Hematopoietic multipotent progenitor cell treated with erythropoietin and hydrocortisone succinate and interleukin-3 and kit ligand, for 8 days (in vitro differentiated cells): Measurements from ENCODE around the gene PCDHA5.
"Not testable (repeated sequence)": the region's sequence is repeated elsewhere in the genome, so short reads cannot be mapped to it uniquely, and the experiment has no call there.

Experiments used
- DNase-seq: peaks from one replicate; pipeline ENCODE4 v3.0.0-alpha.2; 2015

The PCDHA5 gene

DNA sequence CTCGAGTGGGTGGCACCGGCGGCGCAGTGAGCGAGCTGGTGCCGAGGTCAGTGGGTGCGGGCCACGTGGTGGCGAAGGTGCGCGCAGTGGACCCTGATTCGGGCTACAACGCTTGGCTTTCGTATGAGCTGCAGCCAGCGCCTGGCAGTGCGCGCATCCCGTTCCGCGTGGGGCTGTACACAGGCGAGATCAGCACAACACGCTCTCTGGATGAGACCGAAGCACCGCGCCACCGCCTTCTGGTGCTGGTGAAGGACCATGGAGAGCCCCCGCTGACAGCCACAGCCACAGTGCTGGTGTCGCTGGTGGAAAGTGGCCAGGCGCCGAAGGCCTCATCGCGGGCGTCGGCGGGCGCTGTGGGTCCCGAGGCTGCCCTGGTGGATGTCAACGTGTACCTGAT, 2.1 kb downstream of the PCDHA5 start:
- DNase-seq, result no peak

DNA sequence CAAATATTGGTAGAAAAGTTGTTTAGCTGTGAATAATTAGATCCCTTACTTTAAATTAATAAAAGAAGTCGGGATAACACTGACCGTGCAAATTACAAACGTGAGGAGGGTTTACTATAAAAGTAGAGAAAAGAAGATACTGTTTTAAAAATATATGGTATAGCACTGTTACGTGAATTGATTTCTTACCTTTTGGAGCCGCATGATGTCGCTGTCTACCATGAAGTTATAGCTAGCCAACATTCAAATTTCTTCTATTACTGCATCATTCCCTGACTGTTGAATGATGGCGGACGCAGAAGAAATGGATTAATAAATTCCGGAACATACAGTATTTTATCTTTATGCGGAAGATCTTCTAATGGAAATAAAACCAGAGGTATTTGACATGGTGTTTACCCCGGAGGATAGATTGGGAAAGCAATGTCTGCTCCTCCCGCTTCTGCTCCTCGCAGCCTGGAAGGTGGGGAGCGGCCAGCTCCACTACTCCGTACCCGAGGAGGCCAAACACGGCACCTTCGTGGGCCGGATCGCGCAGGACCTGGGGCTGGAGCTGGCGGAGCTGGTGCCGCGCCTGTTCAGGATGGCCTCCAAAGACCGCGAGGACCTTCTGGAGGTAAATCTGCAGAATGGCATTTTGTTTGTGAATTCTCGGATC, 6.4 kb downstream of the PCDHA5 start, which contains the start of gene PCDHA6:
TSS of gene PCDHA6 (plus strand) at position 257 of the 658 bp plus-strand sequence. CDS start at position 389, 132 bp downstream.
- no peak for DNase-seq

DNA sequence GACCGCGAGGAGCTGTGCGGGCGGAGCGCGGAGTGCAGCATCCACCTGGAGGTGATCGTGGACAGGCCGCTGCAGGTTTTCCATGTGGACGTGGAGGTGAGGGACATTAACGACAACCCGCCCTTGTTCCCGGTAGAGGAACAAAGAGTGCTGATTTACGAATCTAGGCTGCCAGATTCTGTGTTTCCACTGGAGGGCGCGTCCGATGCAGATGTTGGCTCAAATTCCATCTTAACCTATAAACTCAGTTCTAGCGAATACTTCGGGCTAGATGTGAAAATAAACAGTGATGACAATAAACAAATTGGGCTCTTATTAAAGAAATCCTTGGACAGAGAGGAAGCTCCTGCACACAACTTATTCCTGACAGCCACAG, 6.9 kb downstream of the PCDHA5 start:
- no peak for DNase-seq

DNA sequence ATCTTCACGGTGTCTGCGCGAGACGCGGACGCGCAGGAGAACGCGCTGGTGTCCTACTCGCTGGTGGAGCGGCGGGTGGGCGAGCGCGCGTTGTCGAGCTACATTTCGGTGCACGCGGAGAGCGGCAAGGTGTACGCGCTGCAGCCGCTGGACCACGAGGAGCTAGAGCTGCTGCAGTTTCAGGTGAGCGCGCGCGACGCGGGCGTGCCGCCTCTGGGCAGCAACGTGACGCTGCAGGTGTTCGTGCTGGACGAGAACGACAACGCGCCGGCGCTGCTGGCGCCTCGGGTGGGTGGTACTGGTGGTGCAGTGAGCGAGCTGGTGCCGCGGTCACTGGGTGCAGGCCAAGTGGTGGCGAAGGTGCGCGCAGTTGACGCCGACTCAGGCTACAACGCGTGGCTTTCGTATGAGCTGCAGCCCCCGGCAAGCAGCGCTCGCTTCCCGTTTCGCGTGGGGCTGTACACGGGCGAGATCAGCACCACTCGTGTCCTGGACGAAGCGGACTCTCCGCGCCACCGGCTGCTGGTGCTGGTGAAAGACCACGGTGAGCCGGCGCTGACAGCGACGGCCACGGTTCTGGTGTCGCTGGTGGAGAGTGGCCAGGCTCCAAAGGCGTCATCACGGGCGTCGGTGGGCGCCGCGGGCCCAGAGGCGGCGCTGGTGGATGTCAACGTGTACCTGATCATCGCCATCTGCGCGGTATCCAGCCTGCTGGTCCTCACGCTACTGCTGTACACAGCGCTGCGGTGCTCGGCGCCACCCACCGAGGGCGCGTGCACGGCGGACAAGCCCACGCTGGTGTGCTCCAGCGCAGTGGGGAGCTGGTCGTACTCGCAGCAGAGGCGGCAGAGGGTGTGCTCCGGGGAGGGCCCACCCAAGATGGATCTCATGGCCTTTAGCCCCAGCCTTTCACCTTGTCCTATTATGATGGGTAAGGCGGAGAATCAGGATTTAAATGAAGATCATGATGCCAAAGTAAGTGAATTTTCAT, 8.4 kb downstream of the PCDHA5 start:
- DNase-seq, result not testable (repeated sequence)

DNA sequence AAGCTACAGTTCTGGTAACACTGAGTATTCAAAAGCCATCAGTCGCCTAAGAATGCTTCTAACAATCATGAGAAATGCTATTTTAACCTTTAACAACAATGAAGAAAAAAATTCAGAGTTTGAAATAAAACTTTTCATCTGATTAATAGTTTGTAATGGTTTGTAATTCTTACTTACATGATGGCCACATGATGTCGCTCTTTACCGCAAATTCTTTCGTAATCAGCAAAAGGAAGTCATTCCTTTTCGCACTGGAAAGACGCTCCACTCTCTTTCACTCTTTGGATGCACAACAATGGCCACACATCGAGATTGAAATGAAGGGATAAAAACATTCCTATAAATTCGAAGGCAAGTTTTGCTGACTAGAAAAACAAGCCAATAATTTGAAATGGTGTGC, 12.6 kb downstream of the PCDHA5 start, which contains the start of gene PCDHA7:
TSS of gene PCDHA7 (plus strand) at position 277 of the 400 bp plus-strand sequence. CDS start at position 392, 115 bp downstream.
- DNase-seq, result no peak

DNA sequence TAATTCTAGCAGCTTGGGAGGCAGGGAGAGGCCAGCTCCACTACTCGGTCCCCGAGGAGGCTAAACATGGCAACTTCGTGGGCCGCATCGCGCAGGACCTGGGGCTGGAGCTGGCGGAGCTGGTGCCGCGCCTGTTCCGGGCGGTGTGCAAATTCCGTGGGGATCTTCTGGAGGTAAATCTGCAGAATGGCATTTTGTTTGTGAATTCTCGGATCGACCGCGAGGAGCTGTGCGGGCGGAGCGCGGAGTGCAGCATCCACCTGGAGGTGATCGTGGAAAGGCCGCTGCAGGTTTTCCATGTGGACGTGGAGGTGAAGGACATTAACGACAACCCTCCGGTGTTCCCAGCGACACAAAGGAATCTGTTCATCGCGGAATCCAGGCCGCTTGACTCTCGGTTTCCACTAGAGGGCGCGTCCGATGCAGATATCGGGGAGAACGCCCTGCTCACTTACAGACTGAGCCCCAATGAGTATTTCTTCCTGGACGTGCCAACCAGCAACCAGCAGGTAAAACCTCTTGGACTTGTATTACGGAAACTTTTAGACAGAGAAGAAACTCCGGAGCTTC, 13.1 kb downstream of the PCDHA5 start:
- not testable (repeated sequence) for DNase-seq

DNA sequence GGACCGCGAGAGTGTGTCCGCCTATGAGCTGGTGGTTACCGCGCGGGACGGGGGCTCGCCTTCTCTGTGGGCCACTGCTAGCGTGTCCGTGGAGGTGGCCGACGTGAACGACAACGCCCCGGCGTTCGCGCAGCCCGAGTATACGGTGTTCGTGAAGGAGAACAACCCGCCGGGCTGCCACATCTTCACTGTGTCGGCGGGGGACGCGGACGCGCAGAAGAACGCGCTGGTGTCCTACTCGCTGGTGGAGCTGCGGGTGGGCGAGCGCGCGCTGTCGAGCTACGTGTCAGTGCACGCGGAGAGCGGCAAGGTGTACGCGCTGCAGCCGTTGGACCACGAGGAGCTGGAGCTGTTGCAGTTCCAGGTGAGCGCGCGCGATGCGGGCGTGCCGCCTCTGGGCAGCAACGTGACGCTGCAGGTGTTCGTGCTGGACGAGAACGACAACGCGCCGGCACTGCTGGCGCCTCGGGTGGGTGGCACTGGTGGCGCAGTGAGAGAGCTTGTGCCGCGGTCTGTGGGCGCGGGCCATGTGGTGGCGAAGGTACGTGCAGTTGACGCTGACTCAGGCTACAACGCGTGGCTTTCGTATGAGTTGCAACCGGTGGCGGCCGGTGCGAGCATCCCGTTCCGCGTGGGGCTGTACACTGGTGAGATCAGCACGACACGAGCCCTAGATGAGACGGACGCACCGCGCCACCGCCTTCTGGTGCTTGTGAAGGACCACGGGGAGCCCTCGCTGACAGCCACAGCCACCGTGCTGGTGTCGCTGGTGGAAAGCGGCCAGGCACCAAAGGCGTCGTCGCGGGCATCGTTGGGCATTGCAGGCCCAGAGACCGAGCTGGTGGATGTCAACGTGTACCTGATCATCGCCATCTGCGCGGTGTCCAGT, 14.5 kb downstream of the PCDHA5 start:
- no peak for DNase-seq

DNA sequence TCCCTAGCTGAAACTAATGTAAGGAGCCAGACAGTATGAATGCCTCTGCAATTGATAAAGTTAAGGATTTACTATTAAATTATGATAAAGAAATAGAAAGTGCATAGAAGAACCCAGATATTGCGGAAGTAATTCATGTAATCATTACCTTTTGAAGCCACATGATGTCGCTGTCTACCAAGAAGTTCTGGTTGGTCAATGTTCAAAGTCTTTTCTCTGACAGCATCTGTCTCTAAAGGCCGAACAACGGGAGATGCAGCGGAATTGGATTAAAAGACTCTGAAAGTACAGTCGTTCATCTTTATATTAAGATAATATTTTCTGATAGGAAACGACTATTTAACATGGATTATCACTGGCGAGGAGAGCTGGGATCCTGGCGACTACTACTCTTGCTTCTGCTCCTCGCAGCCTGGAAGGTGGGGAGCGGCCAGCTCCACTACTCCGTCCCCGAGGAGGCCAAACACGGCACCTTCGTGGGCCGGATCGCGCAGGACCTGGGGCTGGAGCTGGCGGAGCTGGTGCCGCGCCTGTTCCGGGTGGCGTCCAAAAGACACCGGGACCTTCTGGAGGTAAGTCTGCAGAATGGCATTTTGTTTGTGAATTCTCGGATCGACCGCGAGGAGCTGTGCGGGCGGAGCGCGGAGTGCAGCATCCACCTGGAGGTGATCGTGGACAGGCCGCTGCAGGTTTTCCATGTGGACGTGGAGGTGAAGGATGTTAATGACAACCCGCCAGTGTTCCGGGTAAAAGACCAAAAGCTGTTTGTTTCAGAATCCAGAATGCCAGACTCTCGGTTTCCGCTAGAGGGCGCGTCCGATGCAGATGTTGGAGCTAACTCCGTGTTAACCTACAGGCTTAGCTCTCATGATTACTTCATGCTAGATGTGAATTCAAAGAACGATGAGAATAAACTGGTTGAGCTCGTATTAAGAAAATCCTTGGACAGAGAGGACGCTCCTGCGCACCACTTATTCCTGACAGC, 19.9 kb downstream of the PCDHA5 start, which contains the start of gene PCDHA8:
TSS of gene PCDHA8 (plus strand) at position 210 of the 985 bp plus-strand sequence. CDS start at position 345, 135 bp downstream.
- peak; percentile 6 for DNase-seq

DNA sequence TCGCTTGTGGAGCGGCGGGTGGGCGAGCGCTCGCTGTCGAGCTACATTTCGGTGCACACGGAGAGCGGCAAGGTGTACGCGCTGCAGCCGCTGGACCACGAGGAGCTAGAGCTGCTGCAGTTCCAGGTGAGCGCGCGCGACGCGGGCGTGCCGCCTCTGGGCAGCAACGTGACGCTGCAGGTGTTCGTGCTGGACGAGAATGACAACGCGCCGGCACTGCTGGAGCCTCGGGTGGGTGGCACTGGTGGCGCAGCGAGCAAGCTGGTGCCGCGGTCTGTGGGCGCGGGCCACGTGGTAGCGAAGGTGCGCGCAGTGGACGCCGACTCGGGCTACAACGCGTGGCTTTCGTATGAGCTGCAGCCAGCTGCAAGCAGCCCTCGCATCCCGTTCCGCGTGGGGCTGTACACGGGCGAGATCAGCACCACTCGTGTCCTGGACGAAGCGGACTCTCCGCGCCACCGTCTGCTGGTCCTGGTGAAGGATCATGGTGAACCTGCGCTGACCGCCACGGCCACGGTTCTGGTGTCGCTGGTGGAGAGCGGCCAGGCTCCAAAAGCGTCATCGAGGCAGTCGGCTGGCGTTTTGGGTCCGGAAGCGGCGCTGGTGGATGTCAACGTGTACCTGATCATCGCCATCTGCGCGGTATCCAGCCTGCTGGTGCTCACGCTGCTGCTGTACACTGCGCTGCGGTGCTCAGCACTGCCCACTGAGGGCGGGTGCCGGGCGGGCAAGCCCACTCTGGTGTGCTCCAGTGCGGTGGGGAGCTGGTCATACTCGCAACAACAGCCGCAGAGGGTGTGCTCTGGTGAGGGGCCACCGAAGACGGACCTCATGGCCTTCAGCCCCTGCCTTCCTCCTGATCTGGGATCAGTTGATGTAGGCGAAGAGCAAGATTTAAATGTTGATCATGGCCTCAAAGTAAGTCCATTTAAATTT, 21.7 kb downstream of the PCDHA5 start:
- no peak for DNase-seq

DNA sequence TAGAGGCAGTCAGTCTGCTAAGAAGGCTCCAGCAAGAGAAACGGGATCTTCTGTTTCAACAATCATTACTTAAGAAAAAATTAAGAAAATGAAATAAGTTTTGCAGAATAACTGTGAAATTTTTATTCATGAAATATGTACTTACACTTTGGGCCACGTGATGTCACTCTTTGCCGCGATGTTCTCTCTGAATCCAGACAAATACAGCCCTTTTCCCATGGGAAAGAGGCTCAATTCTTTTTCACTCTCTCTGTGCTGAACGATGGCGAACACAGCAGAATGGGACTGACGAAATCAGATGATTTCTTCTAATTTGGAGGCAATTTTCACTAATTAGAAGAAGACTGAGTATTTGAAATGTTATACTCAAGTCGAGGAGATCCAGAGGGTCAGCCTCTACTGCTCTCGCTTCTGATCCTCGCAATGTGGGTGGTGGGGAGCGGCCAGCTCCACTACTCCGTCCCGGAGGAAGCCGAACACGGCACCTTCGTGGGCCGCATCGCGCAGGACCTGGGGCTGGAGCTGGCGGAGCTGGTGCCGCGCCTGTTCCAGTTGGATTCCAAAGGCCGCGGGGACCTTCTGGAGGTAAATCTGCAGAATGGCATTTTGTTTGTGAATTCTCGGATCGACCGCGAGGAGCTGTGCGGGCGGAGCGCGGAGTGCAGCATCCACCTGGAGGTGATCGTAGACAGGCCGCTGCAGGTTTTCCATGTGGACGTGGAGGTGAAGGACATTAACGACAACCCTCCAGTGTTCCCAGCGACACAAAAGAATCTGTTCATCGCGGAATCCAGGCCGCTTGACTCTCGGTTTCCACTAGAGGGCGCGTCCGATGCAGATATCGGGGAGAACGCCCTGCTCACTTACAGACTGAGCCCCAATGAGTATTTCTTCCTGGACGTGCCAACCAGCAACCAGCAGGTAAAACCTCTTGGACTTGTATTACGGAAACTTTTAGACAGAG, 27.0 kb downstream of the PCDHA5 start, which contains the start of gene PCDHA9:
TSS of gene PCDHA9 (plus strand) at position 244 of the 964 bp plus-strand sequence. CDS start at position 358, 114 bp downstream.
- DNase-seq, result not testable (repeated sequence)

DNA sequence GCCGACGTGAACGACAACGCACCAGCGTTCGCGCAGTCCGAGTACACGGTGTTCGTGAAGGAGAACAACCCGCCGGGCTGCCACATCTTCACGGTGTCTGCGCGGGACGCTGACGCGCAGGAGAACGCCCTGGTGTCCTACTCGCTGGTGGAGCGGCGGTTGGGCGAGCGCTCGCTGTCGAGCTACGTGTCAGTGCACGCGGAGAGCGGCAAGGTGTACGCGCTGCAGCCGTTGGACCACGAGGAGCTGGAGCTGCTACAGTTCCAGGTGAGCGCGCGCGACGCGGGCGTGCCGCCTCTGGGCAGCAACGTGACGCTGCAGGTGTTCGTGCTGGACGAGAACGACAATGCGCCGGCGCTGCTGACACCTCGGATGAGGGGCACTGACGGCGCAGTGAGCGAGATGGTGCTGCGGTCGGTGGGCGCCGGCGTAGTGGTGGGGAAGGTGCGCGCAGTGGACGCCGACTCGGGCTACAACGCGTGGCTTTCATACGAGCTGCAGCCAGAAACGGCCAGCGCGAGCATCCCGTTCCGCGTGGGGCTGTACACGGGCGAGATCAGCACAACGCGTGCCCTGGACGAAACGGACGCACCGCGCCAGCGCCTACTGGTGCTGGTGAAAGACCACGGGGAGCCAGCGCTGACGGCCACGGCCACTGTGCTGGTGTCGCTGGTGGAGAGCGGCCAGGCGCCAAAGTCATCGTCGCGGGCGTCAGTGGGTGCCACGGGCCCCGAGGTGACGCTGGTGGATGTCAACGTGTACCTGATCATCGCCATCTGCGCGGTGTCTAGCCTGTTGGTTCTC, 28.6 kb downstream of the PCDHA5 start:
- not testable (repeated sequence) for DNase-seq

DNA sequence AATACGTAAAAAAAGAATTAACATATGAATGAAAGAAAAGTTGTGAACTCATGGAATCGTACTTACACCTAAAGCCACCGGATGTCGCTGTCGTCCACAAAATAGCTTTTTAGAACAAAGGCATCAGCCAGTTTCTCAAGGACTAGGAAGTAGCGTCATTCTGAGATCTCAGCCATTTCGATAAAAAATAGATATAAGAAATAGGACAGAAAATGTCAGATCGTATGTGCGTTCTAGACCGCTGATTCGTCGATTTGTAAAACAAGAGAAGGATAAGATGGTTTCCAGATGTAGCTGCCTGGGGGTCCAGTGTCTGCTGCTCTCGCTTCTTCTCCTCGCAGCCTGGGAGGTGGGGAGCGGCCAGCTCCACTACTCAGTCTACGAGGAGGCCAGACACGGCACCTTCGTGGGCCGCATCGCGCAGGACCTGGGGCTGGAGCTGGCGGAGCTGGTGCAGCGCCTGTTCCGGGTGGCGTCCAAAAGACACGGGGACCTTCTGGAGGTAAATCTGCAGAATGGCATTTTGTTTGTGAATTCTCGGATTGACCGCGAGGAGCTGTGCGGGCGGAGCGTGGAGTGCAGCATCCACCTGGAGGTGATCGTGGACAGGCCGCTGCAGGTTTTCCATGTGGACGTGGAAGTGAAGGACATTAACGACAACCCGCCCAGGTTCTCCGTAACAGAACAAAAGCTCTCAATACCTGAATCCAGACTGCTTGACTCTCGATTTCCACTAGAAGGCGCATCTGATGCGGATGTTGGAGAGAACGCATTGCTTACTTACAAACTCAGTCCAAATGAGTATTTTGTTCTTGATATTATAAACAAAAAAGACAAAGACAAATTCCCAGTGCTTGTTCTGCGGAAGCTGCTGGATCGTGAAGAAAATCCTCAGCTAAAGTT, 34.6 kb downstream of the PCDHA5 start, which contains the start of gene PCDHA10:
TSS of gene PCDHA10 (plus strand) at position 126 of the 903 bp plus-strand sequence. CDS start at position 278, 152 bp downstream.
- no peak for DNase-seq

DNA sequence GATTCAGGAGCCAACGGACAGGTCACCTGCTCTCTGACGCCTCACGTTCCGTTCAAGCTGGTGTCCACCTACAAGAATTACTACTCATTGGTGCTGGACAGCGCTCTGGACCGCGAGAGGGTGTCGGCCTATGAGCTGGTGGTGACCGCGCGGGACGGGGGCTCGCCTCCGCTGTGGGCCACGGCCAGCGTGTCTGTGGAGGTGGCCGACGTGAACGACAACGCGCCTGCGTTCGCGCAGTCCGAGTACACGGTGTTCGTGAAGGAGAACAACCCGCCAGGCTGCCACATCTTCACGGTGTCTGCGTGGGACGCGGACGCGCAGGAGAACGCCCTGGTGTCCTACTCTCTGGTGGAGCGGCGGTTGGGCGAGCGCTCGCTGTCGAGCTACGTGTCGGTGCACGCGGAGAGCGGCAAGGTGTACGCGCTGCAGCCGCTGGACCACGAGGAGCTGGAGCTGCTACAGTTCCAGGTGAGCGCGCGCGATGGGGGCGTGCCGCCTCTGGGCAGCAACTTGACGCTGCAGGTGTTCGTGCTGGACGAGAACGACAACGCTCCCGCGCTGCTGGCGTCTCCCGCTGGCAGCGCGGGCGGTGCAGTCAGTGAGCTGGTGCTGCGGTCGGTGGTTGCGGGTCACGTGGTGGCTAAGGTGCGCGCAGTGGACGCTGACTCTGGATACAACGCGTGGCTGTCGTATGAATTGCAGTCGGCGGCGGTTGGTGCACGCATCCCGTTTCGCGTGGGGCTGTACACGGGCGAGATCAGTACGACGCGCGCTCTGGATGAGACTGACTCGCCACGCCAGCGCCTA, 36.0 kb downstream of the PCDHA5 start:
- DNase-seq, result no peak

DNA sequence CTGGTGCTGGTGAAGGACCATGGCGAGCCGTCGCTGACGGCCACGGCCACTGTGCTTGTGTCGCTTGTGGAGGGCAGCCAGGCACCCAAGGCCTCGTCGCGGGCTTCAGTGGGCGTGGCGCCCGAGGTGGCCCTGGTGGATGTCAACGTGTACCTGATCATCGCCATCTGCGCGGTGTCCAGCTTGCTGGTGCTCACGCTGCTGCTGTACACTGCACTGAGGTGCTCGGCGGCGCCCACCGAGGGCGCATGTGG, 36.5 kb downstream of the PCDHA5 start:
- DNase-seq, result no peak

DNA sequence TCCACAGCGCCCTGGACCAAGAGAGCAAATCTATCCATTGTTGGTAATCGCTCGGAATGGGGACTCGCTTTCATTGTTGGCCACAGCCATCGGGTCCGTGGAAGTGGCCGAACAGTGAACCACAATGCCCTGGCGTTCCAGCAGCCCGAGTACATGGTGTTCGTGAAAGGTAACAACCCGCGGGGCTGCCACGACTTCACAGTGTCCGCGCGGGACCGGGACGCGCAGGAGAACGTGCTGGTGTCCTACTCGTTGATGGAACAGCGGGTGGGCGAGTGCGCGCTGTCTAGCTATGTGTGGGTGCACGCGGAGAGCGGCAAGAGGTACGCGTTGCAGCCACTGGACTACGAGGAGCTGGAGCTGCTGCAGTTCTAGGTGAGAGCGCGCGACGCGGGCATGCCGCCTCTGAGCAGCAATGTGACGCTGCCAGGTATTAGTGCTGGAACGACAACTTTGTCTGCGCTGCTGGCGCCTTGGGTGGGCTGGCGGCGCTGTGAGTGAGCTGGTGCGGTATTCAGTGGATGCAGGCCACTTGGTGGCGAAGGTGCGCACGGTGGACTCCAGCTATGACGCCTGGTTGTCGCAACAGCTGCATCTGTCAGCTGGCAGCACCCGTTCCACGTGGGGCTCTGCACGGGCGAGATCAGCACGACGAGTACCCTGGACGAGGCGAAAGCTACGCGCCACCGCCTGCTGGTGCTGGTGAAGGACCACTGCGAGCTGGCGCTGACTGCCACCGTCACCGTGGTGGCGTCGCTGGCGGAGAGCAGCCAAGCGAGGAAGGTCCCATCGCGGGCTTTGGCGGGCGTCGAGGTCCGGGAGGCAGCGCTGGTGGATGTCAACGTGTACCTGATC, 41.3 kb downstream of the PCDHA5 start:
- no peak for DNase-seq
